ENCODE results near the gene MRPL11. TPM values are rescaled to one million over a fixed set of nuclear protein-coding genes. Genes with fewer than 3 reads are reported as not detected.

Gene MRPL11
- polyA plus RNA-seq, 1 of the 3 experiments (the other 2 are of a cell fraction) = 45.6 TPM

GRCh38 chr11:66407651-66408050 is 31.0 kb downstream of the MRPL11 start (continued):
- TF ChIP-seq, protein P1, sequence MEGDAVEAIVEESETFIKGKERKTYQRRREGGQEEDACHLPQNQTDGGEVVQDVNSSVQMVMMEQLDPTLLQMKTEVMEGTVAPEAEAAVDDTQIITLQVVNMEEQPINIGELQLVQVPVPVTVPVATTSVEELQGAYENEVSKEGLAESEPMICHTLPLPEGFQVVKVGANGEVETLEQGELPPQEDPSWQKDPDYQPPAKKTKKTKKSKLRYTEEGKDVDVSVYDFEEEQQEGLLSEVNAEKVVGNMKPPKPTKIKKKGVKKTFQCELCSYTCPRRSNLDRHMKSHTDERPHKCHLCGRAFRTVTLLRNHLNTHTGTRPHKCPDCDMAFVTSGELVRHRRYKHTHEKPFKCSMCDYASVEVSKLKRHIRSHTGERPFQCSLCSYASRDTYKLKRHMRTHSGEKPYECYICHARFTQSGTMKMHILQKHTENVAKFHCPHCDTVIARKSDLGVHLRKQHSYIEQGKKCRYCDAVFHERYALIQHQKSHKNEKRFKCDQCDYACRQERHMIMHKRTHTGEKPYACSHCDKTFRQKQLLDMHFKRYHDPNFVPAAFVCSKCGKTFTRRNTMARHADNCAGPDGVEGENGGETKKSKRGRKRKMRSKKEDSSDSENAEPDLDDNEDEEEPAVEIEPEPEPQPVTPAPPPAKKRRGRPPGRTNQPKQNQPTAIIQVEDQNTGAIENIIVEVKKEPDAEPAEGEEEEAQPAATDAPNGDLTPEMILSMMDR (IDR thresholded peaks at IDR 0.05) = no peak
- no peak for TF ChIP-seq REST (IDR thresholded peaks at IDR 0.05; ENCODE audit: low read depth, low read length)

GRCh38 chr11:66393954-66394353 is 44.7 kb downstream of the MRPL11 start:
- H3K79me2 ChIP-seq (ENCODE audit: insufficient read depth) = no peaks in the 10 kb centered on the region
- no peak overlapping the region for H3K4me3 ChIP-seq (ENCODE audit: low read depth in 2 of 2, low read length in 1 of 2)
- H3K9me3 ChIP-seq = no peaks in the 10 kb centered on the region
- H3K36me3 ChIP-seq (replicated peaks in 1 of 2; ENCODE audit: control insufficient read depth in 1 of 2, insufficient read depth in 2 of 2, low read length in 1 of 2) = no peaks in the 10 kb centered on the region
- no peak overlapping the region for H3K4me2 ChIP-seq
- no peaks in the 10 kb centered on the region for H3K4me1 ChIP-seq (ENCODE audit: control insufficient read depth in 1 of 2, insufficient read depth in 2 of 2, low read depth in 1 of 2, low read length in 1 of 2)
- no peak overlapping the region for H2AFZ ChIP-seq (ENCODE audit: low read depth)
- no peaks in the 10 kb centered on the region for H3K9me2 ChIP-seq
- H3K27me3 ChIP-seq (ENCODE audit: insufficient read depth) = peaks cover 46% of the 10 kb centered on the region; the same call in 1 of the 2 replicates
- ChIA-PET POLR2A (no interaction called here), CTCF (no interaction called here)
- H4K20me1 ChIP-seq (ENCODE audit: insufficient read depth) = no peaks in the 10 kb centered on the region
- H3K9ac ChIP-seq = no peak overlapping the region
- H3F3A ChIP-seq (replicated peaks; ENCODE audit: insufficient read depth) = peaks cover 3% of the 10 kb centered on the region
- TF ChIP-seq POLR2AphosphoS5 (IDR thresholded peaks at IDR 0.05; ENCODE audit: low read depth, low read length) = no peak
- no peak for TF ChIP-seq CHD2 (IDR thresholded peaks at IDR 0.05; ENCODE audit: low read length, partially characterized antibody)
- no peak for TF ChIP-seq GABPA (IDR thresholded peaks at IDR 0.05; ENCODE audit: low read depth)
- TF ChIP-seq FOXJ3 (CRISPR knock-in tag; IDR thresholded peaks at IDR 0.05) = no peak
- no peak for TF ChIP-seq SIN3A (IDR thresholded peaks at IDR 0.05; ENCODE audit: borderline replicate concordance, low read depth, low read length)
- TF ChIP-seq PBX3 (IDR thresholded peaks at IDR 0.05) = no peak
- TF ChIP-seq EP300 (IDR thresholded peaks at IDR 0.05; ENCODE audit: borderline replicate concordance in 1 of 2, low read depth in 1 of 2, low read length in 1 of 2) = no peak
- no peak for TF ChIP-seq EZH2phosphoT487 (IDR thresholded peaks at IDR 0.05; ENCODE audit: borderline replicate concordance, low read depth)
- WGBS (ENCODE audit: low lambda C conversion rate) = 14% methylated on average over 3 of the region's 3 CpGs
- H3K27ac ChIP-seq (ENCODE audit: low read depth in 2 of 2, low read length in 1 of 2) = no peak overlapping the region
- no peak for DNase-seq

Measured in SK-N-SH (cell line).